Bone marrow (tissue), 2 donors: ENCODE results near the gene LRRC51.

Experiments
- DNase-seq, 2 donors: peaks; one replicate each; lab custom pipeline; 2025; lab: John Stamatoyannopoulos, UW

The LRRC51 gene

GRCh38 chr11:72070491-72070890, 10.2 kb upstream of the LRRC51 start:
- DNase-seq = no peak

GRCh38 chr11:72072348-72072747, 8.3 kb upstream of the LRRC51 start:
- peak in 1 of 2 donors; percentile 65 for DNase-seq

GRCh38 chr11:72075109-72075508, 5.5 kb upstream of the LRRC51 start:
- peak in 1 of 2 donors; percentile 62 for DNase-seq

GRCh38 chr11:72075756-72076155, 4.9 kb upstream of the LRRC51 start:
- no peak for DNase-seq

GRCh38 chr11:72078477-72078876, 2.2 kb upstream of the LRRC51 start:
- DNase-seq = no peak

DNA sequence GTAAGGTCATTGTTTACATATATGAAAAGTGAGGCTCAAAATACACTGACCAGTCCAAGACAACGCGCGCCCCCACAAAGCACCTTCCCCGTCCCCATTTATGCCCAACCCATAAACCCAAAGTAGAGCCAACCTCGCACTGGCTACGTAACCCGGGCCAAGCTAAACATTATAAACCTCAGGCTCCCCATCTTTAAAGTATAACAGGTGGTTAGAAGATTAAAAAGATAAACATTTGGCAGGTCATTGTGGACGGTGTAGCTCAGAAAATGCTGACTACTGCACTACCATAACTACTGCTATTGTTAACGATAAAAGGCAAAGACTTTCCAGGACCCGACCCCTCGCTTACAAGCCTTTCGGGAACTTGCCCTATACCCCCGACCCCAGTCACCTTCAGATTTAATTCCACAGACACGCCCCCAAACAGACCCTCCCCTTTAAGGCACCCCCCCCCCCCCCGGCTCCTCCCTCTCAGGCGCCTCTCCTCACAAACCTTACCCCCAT, 778 bp upstream of the LRRC51 start:
- peak in 1 of 2 donors; percentile 33 for DNase-seq

GRCh38 chr11:72081184-72081644, 564 bp downstream of the LRRC51 start:
- no peak for DNase-seq

GRCh38 chr11:72081821-72082453, 1.3 kb downstream of the LRRC51 start:
- DNase-seq = peak in 1 of 2 donors; percentile 19

DNA sequence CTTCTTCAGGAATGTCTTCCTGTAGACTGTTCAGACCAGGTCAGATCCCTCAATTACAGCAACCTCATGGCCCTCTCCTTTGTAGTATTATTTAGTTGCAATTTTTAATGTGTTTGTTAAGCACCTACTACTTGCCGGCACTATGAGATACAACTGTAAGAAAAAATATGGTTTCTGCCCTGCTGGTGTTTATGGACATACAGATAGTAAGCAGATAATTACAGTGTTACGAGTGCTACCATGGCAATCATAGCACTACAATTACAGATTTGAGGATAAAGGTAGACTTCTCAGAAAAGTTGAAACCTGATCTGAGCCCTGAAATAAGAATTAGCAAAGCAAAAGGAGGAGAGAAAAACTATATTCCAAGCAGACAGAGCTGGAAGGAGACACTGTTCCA, 2.8 kb downstream of the LRRC51 start:
- no peak for DNase-seq

DNA sequence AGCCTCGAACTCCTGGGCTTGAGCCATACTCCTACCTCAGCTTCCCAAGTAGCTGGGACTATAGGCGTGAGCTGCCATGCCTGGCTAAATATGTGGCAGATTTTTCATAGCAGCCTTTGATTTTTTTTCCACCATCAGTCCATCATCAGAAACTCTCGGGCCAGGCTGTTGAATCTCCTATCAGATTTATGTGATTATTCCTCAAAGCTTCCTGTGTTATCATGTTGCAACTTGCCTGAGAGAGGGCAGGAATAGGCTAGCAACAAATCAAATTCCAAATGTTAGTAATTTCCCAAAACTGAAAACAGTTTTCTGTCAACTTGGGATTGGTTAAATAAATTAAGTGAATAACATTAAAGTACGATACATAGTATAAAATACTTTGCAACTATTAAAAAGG, 3.4 kb downstream of the LRRC51 start:
- no peak for DNase-seq

GRCh38 chr11:72084965-72085364, 4.3 kb downstream of the LRRC51 start:
- DNase-seq = no peak

DNA sequence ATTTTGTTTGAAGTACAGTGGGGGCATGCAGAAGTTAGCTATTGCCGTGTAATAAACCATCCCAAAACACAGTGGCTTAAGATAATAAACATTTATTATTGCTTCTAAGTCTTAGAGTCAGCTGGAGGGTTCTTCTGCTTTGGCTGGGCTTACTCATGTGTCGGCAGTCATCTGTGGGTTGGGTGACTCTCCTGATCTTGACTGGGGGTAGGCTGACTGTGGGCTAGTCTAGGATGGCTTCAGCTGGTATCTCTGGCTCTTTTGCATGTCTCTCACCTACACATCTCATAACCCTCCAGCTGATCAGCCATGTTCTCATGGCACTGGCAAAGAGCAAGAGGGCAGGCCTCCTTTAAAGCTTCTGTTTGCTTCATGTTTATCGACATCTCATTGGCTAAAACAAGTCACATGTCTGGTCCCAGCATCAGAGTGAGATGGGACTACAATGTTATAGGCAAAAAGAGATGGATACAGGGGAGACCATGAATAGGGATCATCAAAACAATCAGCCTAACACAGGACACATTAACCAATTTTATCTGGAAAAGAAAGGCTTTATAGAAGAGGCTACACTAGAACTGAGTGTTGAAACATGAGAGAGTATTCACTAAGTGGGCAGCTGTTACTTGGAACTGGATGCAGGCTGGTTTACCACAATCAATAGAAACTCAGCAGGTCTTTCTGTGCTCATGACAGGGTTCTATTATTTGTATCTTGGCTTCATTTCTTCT, 5.1 kb downstream of the LRRC51 start:
- DNase-seq = no peak

DNA sequence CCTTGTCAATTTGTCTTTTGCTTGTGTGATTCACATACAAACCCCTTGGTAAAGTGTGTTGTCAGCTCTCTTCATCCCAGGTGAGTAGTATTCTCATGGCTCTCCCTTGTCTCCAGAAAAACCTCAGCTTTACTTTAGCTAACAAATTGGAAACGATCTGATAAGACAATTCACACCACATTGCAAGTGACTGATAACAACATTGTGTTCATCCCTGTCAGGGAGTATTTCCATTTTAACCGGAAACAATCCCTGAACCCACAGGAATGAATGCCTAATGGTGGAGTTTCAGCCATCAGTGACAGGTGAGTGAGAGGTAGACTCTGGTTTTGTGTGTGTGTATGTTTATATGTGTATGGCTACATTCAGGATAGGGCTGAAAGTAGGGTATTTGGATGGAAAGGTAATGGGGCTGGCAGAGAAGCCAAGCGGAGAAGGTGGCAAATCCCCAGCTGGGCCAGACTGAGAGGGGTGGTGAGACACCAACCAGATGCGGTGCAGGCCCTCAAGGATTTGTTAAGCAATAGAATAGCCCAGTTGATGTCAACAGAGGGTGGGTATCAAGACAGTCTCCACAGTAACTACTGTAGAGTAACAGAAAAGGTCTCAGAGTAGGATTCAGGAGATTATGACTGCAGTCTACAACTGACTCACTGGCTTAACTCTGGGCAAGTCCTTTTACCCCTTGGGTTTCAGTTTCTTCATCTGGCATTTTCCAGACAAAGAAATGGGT, 7.6 kb downstream of the LRRC51 start:
- no peak for DNase-seq

GRCh38 chr11:72091292-72091691, 10.6 kb downstream of the LRRC51 start:
- DNase-seq = peak; percentile 28 to 79

- no peak for DNase-seq
Measured at GRCh38 chr11:72098741-72099140, 18.1 kb downstream of the LRRC51 start.

GRCh38 chr11:72100009-72100408, 19.4 kb downstream of the LRRC51 start:
- DNase-seq = no peak

DNA sequence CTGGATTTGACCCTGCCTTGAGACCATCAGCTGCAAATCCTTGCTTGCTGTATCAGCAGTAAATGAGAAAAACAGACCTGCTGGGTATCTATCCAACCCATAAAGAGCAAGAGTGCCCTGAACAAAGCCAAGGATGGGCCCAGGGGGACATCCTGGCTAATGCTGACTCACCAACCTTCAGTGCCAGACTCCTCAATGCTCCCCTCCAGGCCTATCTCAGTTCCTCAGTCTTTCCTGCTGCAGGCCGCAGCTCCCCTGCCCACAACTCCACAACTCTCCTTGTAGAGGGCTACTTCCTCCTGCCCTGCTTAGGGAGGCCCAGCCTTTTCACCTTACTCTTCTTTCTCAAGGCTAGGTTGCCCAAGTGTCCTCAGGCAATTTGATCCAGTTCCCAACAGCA, 19.8 kb downstream of the LRRC51 start:
- peak in 1 of 2 donors; percentile 98 for DNase-seq

DNA sequence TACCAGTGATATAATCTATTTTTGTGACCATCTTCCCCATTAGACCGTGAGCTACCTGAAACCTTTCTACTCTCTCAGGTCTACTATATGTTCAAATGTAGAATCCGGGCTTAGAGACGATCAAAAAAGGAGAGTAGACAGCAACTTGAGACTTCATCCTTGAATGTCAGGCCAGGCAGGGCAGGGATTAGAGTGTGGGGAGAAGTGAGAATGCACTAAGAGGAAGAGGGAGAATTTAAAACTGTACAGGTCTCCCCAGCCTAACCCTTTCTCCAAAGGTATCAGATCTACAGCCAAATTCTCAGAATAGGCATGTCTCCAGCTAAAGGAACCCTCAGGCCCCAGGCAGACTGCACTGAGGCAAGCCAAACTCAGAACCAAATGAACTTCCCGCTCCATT, 21.5 kb downstream of the LRRC51 start:
- no peak for DNase-seq

DNA sequence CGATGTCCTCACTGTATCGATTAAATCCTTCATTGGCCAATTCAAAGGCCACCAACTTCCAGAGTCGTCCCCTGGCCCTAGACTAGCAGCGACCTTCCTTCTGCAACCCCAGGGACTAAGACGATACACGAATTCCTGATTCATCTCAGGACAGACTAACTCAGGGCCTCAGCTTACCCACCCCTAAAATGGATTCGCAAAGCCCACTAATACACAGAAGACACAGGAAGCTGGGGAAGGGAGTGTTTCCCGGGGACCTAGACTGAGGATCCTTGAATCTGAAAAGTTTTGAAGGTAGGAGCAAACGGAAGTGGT, 21.9 kb downstream of the LRRC51 start:
- DNase-seq = no peak

DNA sequence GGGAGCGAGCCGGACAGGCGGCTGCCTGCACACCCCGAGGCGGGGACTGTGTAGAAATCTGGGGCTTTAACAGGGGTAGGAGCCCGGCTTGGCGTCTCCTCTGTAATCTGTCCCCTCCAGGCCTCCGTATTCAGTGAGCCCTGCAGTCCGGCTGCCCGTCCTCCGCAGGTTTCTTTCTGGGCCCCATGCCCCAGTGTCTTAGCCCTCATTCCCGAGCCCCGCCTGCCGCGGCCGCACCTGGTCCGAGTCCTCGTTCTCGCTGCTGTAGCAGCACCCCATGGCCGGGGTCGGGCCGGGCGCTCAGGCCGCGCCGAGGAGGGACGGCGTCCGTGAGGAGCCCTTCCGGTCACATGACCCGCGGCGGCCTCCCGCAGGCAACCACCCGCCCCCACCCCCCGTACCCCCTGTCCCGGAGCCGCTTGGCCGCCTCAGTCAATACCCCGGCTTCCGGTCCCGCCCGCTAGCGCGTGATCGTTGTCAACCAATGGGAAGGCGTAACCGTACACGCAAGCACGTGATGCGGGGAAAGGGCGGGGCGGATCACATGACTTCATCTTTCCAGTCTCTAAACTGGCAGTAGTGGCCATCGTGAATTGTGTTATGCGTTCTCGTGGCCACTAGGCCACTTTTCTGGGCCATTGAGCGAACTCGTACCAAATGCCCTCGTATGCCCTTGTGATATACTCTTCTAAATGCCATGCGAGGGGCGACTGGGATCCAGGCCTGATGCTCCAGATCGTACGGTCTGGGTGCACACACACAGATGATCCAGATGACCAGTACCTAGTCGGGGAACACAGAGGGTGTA, 22.5 kb downstream of the LRRC51 start, which contains the start of gene LAMTOR1:
LAMTOR1 (minus strand) TSS at position 352 of the 808 bp plus-strand sequence; CDS start at position 279, 73 bp downstream.
- DNase-seq = peak; percentile 92 to 96

DNA sequence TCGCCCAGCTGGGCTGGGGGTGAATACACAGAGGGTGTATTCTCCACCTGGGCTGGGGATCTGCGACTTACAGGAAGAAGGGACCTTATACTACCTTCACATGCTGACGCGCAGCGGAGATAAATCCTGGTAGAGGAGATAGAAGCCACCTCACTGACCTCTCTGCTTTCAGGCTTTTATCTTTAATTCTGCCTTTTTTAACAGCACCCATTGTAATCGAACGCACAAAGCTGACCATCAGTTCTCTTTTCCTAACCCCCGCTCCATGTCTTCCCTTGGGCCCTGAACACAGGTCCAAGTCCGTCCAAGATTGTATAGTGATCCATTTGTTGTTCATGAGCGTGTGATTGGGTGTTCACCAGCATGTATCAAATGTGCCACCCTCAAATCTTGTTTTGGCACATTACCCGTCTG, 23.1 kb downstream of the LRRC51 start:
- no peak for DNase-seq

- no peak for DNase-seq
Measured at GRCh38 chr11:72105888-72106287, 25.2 kb downstream of the LRRC51 start, which contains the start of gene TOMT. Gene TOMT, plus strand, starts transcription at chr11:72105924. Its CDS starts 28 bp downstream, at chr11:72105952.
